ENCODE measurements around the gene LORICRIN.

The LORICRIN gene

DNA sequence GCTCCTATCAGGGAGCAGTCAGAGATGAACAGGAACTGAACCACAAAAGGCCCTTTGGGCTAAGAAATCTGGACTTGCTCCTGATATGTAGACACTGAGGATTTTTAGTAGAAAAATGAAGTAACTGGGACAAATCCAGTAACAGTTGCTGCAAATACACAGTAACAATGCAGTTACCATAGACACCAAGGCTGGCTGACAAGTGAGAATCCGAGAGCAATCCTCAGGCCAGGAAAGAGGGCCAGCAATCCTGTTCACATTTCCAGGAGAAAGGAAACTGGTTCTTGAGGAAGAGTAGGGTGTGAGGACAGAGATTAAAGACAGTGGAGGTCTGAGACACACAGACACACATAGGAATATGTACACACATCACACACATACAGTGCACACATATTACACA, 9.3 kb upstream of the LORICRIN start:
- no peak for DNase-seq

DNA sequence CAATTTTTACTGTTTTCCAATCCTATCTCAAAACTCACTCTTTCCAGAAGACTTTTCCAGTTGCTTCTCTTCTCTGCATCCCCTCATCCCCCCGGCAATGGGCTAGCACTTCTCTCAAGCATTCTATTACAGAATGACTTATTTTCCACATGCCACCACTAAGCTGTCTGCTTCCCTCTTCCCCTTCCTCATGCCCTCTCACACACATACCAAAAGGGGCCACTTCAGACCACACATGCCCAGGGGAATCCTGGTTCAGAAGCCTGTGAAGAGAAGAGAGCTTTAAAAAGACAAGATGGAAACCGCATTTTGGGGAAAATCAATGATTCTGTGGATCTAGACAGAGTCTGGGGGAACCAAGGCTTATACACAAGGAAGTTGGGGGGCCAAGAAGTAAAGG, 8.4 kb upstream of the LORICRIN start:
- DNase-seq = no peak

DNA sequence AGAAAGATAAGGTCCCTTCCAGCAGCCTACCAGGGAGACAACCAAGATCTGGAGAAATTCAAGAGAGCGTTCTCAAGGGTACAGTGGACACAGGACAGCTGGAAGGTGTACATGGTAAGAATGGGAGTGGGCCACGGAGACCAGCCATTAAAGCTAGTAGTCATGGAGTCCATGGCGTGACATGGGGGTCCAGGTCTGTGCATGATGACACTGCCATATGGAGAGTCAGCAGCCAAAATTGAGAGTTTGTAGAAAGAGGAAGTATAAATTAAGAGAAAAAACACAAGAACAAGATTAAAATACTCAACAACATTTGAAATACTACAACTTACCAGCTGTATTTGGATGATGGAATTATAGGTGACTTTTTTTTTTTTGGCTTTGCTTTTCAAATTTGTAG, 7.9 kb upstream of the LORICRIN start:
- no peak for DNase-seq

DNA sequence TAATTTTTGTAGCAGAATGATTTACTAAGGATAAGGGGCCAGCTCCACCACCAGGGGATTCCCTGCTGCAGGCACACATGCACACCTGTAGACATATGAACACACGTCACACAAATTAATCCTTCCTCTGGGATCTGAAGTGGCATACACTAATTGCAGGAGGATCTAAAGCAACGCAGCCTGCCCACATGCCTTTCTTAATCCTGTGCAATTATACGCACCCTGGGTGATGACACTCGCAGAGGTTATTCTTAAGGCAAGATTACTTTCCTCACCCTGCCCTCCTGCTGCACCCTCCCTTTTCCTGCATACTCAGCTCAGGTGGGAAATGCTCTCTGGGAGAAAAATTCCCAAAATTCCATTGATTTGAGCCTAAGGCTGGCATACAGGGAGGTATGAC, 7.5 kb upstream of the LORICRIN start:
- no peak for DNase-seq

DNA sequence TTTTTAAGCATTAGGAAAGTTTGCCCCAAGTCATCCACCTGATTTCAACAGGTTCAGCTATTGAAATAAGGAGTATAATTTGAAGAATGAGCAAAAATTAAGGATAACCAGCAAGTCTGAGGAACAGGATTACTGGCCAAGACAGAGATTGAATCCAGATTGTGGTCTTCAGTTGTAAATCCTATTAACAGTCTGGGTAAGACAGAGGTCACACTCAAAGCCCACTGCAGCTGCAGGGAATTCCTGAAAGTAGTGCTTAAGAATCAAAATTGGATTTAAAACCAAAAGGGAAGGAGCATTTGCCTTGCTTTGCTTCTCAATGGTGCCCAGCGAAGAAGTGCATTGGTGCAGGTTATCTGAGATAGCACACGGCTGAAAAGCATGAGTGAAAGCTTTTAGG, 6.4 kb upstream of the LORICRIN start:
- no peak for DNase-seq

DNA sequence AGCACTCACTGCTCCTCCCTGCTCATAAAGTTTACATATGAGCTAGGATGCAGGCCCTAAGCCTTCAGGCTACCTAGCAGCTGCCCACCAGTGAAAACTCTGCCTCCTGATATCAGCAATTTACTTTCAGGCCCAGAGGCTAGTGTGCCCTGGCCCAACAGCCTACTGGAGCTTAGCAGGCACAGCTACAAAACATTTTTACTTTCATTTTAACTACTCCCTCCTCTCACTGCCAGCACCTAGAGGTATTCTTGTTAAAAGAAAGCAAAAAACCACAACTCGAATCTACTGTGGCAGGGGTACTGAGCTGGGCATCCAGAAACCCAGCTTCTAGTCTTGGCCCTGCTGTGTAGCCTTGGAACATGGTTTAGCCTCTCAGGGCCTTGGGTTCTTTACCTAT, 5.8 kb upstream of the LORICRIN start:
- DNase-seq = no peak

DNA sequence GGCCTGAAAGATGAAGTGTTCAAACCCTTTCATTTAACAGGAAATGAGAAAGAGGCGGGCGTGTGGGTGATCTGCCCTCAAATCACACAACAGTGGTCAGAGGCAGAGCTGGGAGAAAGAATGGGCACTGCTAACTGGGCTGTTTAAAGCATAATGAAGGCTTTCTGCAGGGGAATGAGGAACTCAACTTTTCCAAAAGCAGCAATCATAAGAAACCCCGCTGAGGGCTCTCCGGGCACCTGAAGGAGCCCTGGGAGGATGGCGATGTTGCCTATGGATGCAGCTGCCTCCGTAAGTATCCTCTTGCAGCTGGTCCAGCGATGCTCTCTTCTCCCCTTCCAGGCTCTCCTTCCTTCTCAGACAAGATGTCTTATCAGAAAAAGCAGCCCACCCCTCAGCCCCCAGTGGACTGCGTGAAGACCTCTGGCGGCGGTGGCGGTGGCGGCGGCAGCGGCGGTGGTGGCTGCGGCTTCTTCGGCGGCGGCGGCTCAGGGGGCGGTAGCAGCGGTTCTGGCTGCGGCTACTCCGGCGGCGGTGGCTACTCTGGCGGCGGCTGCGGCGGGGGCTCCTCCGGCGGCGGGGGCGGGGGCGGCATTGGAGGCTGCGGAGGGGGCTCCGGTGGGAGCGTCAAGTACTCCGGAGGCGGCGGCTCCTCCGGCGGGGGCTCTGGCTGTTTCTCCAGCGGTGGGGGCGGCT, 1.2 kb downstream of the LORICRIN start:
- DNase-seq = peak; percentile 12

DNA sequence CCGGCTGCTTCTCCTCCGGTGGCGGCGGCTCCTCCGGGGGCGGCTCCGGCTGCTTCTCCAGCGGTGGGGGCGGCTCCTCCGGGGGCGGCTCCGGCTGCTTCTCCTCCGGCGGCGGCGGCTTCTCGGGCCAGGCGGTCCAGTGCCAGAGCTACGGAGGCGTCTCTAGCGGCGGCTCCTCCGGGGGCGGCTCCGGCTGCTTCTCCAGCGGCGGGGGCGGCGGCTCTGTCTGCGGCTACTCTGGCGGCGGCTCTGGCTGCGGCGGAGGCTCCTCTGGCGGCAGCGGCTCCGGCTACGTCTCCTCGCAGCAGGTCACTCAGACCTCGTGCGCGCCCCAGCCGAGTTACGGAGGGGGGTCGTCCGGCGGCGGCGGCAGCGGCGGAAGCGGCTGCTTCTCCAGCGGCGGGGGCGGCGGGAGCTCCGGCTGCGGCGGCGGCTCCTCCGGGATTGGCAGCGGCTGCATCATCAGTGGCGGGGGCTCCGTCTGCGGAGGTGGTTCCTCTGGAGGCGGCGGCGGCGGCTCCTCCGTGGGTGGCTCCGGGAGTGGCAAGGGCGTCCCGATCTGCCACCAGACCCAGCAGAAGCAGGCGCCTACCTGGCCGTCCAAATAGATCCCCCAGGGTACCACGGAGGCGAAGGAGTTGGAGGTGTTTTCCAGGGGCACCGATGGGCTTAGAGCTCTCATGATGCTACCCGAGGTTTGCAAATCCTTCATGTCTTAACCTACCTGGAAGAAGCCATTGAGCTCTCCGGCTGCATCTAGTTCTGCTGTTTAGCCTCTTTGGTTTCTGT, 2.0 kb downstream of the LORICRIN start:
- peak; percentile 12 for DNase-seq

DNA sequence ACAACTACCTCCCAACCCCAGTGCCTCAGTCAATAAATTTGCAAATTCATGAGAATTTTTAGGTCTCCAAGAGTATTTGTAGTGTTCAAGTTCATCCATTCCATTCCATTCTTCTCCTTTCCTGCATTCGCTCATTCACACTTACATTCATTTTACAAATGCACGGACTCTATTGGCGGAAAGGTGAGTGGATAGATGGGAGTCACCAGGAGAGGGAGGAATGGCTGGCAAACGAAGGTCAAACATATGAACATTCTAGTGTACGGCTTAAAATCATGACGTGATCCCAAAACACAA, 2.5 kb downstream of the LORICRIN start:
- no peak for DNase-seq

DNA sequence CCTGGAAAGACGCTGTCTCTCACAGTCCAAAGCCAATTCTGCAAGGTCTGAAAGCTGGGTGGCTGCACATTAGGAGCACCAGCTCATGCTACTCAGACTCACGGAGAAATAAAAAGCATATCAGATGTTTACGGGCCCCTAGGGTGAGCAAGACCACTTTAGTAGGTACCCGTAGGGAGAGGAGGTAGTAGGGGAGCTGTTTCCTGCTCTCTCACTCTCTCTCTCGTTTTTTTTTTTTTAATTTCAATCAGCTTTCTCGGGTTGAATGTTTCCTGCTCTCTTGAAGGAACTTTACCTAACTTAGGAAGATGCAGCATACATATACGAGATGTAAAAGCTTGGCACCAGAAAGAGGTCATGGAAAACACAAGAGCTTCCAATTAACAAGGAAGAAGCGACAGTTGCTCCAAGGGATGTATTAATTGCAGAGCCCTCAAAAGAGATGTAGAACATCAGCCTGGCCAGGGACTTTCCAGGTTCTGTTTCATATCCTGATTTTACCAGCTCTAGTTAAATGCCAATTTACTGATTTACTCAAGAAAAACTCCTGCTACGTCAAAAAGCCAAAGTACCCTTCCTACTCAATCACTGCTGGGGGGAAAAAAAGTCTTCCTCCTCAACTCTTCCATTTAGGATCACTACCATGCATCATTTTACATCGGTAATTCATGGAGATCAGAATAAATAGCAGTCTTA, 3.1 kb downstream of the LORICRIN start:
- DNase-seq = no peak

DNA sequence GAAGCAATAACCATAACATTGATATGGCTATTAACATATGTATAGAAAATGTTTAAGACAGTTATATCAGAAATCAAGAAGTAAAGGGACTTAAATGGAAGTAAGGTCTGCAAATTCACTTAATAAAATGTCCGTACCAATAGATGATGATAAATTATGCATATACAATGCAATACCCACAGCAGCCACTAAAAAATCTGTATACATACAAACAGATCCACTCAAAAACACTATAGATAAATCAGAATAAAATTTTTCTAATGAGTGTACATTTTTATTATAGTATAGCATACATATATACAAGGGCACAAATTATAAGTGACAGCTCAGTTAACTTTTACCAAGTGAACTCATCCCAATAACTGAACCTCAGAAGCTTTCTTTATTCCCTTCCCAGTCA, 6.0 kb downstream of the LORICRIN start:
- no peak for DNase-seq

DNA sequence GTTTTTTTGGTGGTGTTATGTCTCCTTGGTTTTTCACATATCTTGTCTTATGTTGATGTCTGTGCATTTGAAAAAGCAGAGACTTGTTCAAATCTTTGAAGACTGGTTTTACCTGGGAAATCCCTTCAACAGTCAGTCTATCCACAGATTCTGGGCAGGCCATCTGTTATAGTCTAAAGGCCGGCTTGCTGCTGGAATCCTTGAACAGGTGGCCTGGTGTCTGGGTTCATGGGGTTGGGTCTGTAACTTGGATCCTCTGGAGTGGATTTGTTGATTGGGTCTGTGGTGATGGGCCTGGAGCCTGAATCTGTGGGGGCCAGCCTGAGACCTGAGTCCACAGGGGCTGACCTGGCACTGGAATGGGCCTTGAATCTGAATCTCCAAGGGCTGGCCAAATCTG, 12.2 kb downstream of the LORICRIN start:
- DNase-seq = no peak

DNA sequence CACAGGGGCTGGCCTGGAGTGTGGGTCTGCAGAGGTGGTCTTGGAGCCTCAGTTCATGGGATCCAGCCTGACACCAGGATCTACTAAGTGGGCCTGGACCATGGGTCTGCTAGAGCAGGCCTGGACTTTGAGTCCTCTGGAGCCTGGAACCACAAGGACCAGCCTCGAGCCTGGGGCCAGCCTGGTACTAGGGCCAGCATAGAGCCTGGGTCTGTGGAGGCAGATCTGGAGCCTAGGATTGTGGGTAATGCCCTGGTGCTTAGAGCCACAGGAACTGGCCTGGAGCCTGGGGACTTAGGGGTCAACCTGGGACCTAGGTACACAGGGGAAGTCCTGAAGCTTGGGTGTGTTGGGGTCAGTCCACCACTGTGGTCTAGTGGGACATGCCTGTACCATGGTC, 12.7 kb downstream of the LORICRIN start:
- DNase-seq = no peak

DNA sequence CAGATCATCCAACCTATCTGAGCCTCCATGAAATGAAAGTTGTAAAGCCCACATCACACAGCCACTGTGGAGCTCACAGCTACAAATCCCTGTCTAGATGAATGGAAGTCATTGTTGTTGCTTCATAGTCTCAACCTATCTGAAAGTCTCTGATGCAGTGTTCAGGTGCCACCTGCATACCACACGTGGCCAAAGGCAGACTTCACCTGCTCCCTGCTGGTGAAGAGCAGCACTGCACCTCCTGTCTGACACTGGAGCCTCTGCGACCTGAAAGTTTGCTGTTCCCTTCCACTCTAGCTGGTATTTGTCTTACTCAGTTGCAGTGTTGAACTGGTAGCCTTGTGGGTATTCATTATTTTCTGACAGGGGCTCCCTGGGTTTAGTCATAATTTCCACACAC, 18.4 kb downstream of the LORICRIN start:
- DNase-seq = no peak

DNA sequence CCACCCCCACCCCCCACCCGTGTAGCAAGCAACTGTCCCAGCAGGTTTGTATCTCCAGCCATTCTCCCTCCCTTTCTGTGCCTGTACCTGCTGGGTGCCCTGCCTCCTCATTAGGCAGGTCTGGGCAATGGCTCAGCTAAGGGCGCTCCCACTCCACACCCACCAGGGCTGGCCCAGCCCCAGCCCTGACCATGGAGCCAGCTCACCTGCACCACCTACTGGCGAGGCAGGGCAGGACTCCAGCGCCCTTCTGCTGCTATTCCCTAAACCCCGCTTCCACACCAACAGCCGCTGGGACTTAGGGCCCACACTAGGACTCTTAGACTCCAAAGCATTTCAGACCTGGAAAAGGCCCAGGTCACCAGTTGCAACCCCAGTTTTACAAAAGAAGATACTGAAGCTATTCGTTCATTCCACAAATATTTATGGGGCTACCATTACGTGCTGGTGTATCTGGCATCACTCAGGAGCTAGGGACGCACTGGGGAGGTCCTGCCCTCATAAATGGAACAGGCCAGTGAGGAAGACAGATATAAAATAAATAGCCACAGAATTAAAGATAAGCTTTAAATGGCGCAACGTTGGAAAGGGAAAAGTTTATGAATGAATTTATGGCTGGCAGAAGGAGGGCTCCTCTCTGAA, 29.3 kb downstream of the LORICRIN start:
- DNase-seq = no peak

DNA sequence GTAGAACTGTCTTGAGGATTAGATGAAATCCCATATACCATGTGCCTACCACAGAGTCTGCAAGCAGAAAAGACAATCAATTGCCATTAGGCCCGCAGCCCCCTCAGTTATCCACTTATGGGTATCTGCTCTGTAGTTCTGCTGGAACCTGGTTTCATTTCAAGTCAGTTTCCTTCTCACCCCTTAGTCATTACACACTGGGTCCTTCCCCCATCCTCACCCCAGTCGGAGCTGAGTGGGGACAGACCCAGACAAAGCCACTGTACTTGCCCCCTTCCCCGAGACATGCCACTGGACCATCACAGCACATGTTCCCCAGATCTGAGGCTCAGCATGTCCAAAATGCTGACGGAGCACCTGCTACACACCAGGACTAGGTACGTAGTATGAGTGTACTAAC, 32.0 kb downstream of the LORICRIN start:
- no peak for DNase-seq

DNA sequence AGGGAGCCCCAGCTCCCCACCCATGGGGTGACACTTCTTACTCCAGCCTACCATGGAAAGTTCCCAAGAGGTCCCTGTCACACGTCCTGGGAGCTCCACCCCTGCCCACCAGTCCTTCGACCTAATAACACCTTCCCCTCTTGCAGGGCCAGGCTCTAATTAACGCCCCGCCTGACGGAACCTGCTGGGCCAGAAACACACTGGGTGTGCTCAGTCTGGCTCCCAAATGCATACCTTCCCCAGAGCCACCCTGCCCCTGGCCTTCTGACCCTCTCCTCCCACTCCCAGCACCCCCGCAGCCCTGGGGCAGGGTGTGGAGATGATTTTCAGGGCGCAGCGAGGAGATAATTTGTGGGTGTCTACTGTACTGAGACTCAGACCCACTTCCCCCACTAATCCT, 32.7 kb downstream of the LORICRIN start:
- DNase-seq = no peak

DNA sequence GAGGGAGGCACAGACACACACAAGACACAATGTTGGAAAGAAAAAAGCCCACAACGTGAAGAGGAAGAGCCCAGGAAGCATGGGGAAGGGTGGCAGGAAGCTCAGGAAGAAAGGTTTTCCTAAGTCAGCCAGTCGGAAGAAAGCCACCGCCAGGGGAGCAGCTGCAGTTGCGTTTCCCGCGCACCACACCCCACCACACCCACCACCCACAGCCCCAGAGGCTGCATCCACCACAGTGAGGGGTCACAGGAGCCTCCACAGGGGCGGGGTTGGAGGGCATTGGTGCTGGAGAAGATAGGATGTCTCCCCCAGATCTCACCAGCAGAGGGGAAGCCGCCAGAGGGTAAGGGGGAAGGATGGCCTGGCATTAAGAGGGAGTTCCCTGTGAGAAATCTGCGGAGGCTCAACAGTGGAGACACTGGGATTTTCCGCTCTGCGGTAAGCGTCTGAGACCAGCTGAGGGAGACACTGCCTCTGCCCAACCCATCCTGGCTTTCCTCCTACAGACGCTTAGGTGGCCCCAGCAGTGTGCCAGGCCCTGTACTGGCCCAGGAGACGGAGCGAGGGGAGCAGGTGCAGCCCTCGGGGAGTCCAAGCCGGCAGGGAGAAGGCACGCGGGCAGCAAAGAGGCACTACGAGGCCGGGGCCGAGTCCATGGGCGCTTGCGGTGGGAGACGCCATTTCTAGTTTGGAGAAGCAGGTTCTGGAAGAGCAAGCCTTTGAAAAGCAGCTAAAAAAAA, 33.4 kb downstream of the LORICRIN start:
- no peak for DNase-seq

DNA sequence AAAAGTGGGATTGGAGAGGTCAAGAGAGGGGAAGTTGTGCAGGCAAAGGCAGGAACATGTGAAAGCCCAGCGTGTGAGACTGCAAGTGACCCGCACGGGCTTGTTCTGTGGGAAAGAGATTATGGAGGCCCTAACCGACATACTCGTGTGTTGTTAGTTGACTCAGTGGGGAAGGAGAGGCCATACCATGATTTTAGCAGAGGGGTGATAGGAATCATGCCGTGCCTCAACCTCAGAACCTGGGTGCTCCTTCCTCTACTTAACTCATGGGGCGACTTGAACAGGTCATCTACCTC, 33.9 kb downstream of the LORICRIN start:
- no peak for DNase-seq

DNA sequence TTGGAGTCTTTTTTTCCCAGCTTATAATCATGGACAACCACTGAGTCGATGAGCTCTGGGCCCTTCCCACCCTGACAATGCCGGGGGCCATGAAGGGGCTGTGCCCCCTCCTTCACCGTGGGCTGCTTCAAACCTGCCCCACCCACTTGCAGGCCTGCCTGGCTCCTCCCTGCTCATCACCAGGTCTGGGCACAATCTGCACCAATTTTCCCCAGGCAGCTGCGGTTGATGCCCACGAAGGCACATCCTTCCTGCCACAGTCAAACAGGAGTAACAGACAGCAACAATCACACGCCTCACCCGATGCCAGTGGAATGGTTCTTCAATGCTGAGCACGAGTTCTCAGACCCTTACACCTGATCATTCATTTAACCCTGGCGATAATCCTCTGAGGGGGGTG, 34.4 kb downstream of the LORICRIN start:
- no peak for DNase-seq

DNA sequence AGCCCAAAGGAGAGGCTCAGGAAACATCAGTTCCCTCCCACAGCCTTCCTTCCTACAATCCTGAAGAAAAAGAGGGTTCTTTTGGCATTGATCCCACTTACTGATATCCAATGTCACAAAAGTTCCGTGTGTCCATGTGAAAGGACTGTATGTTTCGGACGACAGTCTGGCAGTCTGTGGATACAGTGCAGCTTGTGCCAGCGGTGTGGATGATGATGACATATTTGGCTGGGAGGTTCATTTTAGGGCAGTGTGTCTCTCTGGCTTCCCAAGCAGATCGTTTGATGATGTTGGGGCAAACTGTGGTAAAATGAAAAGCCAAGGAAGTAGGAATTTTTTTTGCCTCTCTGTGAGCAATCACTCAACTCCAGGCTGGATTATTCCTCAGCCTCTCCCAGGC, 42.8 kb downstream of the LORICRIN start:
- DNase-seq = no peak

DNA sequence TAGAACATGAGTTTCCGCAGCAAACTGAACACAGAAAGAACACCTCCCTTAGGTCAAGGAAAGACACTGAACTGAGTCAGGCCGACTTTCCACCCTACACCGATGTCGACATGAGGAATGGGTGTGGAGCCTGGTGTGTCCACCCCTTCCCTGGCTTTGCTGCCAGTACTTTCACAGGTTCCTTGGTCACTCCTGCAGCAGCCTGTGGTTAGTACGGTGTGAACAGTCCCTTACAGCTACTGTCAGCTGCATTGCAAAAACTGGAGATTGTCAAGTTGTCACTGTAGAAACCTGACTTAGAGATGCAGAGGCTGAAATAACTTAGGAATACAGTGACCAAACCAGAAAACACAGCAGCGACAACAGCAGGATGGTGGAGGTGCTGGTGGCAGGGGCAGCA, 46.2 kb downstream of the LORICRIN start:
- no peak for DNase-seq

Measured in activated gamma-delta T cell (primary cell).